GM12892 (cell line): Measurements from ENCODE around the gene RPRM.

ENCODE experiments used
- POLR2A ChIP-seq: IDR thresholded peaks from 2 replicates; pipeline ENCODE4 v1.6.1; 2011; ENCODE audit warnings: low read depth, low read length, control low read depth
- POLR2AphosphoS5 ChIP-seq: IDR thresholded peaks from 2 replicates; pipeline ENCODE4 v1.6.1; 2011; ENCODE audit warnings: low read depth, low read length, control low read depth
- TAF1 ChIP-seq: IDR thresholded peaks from 2 replicates; pipeline ENCODE4 v1.6.1; 2011; ENCODE audit warnings: low read depth, mild to moderate bottlenecking, control low read depth, low read length, borderline replicate concordance

DNA sequence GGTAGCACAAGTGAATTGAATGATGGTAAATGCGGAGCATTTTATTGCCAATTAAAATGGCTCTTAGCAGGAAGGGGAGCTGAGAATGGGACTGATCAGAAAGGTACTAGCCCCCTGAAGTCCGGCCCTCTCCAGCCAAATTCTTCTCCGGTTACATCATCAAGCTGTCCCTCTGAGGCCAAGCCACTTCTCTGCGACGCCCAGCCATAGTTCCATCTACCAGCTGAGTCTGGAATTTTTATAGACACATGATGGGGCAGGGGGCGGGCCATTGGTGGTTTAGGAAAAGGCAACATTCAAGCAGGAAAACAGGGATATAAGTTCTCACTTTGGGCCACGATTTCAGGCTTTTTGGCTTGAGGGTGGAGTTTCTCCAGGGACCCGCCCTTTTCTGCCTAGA is 22.7 kb downstream of the RPRM start:
- TF ChIP-seq POLR2AphosphoS5: no peak
- TF ChIP-seq POLR2A: no peak
- TF ChIP-seq TAF1: no peak
